Stimulated activated CD8-positive, alpha-beta memory T cell treated with anti-CD3 and anti-CD28 coated beads, Interleukin-7, amount 100 ng/mL, for 24 hours (primary cell): ENCODE results near the gene PARD6G.

ENCODE experiments used
- DNase-seq: peaks from one replicate; pipeline ENCODE4 v3.0.0-alpha.2; 2020; ENCODE audit warnings: low read depth

PARD6G gene

GRCh38 chr18:80147037-80147417 lies 100.3 kb downstream of the PARD6G start:
- no peak for DNase-seq

- no peak for DNase-seq
Observed at GRCh38 chr18:80145196-80145804, 102.0 kb downstream of the PARD6G start.

- DNase-seq, result no peak
Observed at GRCh38 chr18:80143881-80144280, 103.4 kb downstream of the PARD6G start.

- no peak for DNase-seq
Observed at GRCh38 chr18:80140455-80140985, 106.8 kb downstream of the PARD6G start.

- DNase-seq, result no peak
Observed at GRCh38 chr18:80137976-80138375, 109.3 kb downstream of the PARD6G start.

GRCh38 chr18:80137137-80137536 lies 110.2 kb downstream of the PARD6G start:
- no peak for DNase-seq

- DNase-seq, result no peak
Observed at GRCh38 chr18:80136679-80137078, 110.6 kb downstream of the PARD6G start.

GRCh38 chr18:80135136-80135535 lies 112.2 kb downstream of the PARD6G start:
- DNase-seq, result no peak

- DNase-seq, result no peak
Observed at GRCh38 chr18:80133124-80133523, 114.2 kb downstream of the PARD6G start.

GRCh38 chr18:80132180-80132812 lies 115.0 kb downstream of the PARD6G start:
- DNase-seq, result no peak

GRCh38 chr18:80130555-80130954 lies 116.8 kb downstream of the PARD6G start:
- no peak for DNase-seq

GRCh38 chr18:80129672-80130367 lies 117.5 kb downstream of the PARD6G start:
- no peak for DNase-seq

- no peak for DNase-seq
Observed at GRCh38 chr18:80127635-80128034, 119.7 kb downstream of the PARD6G start.

- DNase-seq, result no peak
Observed at GRCh38 chr18:80126797-80127196, 120.5 kb downstream of the PARD6G start.

- no peak for DNase-seq
Observed at GRCh38 chr18:80124131-80124530, 123.2 kb downstream of the PARD6G start.

GRCh38 chr18:80120932-80121331 lies 126.4 kb downstream of the PARD6G start:
- no peak for DNase-seq

- no peak for DNase-seq
Observed at GRCh38 chr18:80119111-80119510, 128.2 kb downstream of the PARD6G start.

GRCh38 chr18:80115035-80115434 lies 132.3 kb downstream of the PARD6G start:
- no peak for DNase-seq

GRCh38 chr18:80112624-80113248 lies 134.6 kb downstream of the PARD6G start:
- no peak for DNase-seq

GRCh38 chr18:80109676-80110078 lies 137.6 kb downstream of the PARD6G start:
- no peak for DNase-seq

- peak; percentile 69 for DNase-seq
Observed at GRCh38 chr18:80108739-80109675, 138.3 kb downstream of the PARD6G start, which contains the start of gene ADNP2. TSS of gene ADNP2 (plus strand) at chr18:80109262. CDS start at chr18:80117543, 8,281 bp downstream.
